ENCODE data around the gene CRYGB.

- TF ChIP-seq CTCF (IDR thresholded peaks at IDR 0.05) (no peak), POLR2A (IDR thresholded peaks at IDR 0.05) (no peak)
These were observed 44.0 kb upstream of the CRYGB start, which contains the start of gene C2orf80 for GRCh38 chr2:208189810-208190503.

Data from right lobe of liver (tissue), 4 donors.